HG02759 (cell line): ENCODE results near the gene MSANTD1.

Experiments used
- ATAC-seq: cut with Tn5 transposase; IDR thresholded peaks from one replicate; pipeline ENCODE4 v1.9.1; 2021; ENCODE audit warnings: mild to moderate bottlenecking, moderate library complexity; ENCODE audit not compliant: unreplicated experiment

The MSANTD1 gene

GRCh38 chr4:3215733-3216132, 33.2 kb upstream of the MSANTD1 start:
- no peak for ATAC-seq

- no peak for ATAC-seq
Observed at GRCh38 chr4:3217266-3217665, 31.7 kb upstream of the MSANTD1 start.

- ATAC-seq: no peak
Observed at GRCh38 chr4:3217771-3218170, 31.2 kb upstream of the MSANTD1 start.

GRCh38 chr4:3218824-3219760, 29.9 kb upstream of the MSANTD1 start:
- ATAC-seq: no peak

- no peak for ATAC-seq
Observed at GRCh38 chr4:3219761-3220475, 29.0 kb upstream of the MSANTD1 start.

GRCh38 chr4:3220476-3221183, 28.3 kb upstream of the MSANTD1 start:
- ATAC-seq: no peak

GRCh38 chr4:3221184-3221494, 27.8 kb upstream of the MSANTD1 start:
- ATAC-seq: no peak

- ATAC-seq: no peak
Observed at GRCh38 chr4:3221996-3222395, 27.0 kb upstream of the MSANTD1 start.

- ATAC-seq: no peak
Observed at GRCh38 chr4:3223346-3223745, 25.6 kb upstream of the MSANTD1 start.

GRCh38 chr4:3223956-3224748, 24.8 kb upstream of the MSANTD1 start:
- no peak for ATAC-seq

- ATAC-seq: no peak
Observed at GRCh38 chr4:3225071-3225850, 23.7 kb upstream of the MSANTD1 start.

- no peak for ATAC-seq
Observed at GRCh38 chr4:3225936-3226335, 23.0 kb upstream of the MSANTD1 start.

GRCh38 chr4:3226467-3226866, 22.5 kb upstream of the MSANTD1 start:
- no peak for ATAC-seq

- no peak for ATAC-seq
Observed at GRCh38 chr4:3226944-3227343, 22.0 kb upstream of the MSANTD1 start.

GRCh38 chr4:3227878-3228675, 20.9 kb upstream of the MSANTD1 start:
- ATAC-seq: no peak

GRCh38 chr4:3228881-3229280, 20.1 kb upstream of the MSANTD1 start:
- no peak for ATAC-seq

- ATAC-seq: no peak
Observed at GRCh38 chr4:3229328-3229727, 19.6 kb upstream of the MSANTD1 start.

- ATAC-seq: no peak
Observed at GRCh38 chr4:3229964-3230363, 19.0 kb upstream of the MSANTD1 start.

GRCh38 chr4:3231471-3231870, 17.5 kb upstream of the MSANTD1 start:
- no peak for ATAC-seq
